HG02885 (cell line): ENCODE data around the gene GSTT4.
"Not testable (repeated sequence)": the region's sequence is repeated elsewhere in the genome, so short reads cannot be mapped to it uniquely, and the experiment has no call there.

Experiments used
- ATAC-seq: cut with Tn5 transposase; IDR thresholded peaks from one replicate; pipeline ENCODE4 v1.9.1; 2021; ENCODE audit warnings: mild to moderate bottlenecking; ENCODE audit not compliant: unreplicated experiment, poor library complexity

Gene GSTT4

DNA sequence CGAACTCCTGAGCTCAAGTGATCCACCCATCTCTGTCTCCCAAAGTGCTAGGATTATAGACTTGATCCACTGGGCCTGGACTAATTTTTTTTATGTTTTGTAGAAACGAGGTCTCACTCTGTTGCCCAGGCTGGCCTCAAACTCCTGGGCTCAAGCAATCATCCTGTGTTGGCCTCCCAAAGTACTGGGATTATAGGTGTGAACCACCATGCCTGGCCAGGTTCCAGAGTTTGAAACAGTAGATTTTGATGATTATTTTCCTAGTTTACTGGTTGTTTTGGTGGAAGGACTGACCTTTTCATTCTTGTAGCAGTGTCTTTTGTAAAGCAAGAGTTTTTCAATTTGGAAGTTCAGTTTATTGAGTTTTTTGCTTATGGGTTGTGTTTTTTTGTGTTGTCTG is 20.8 kb upstream of the GSTT4 start:
- no peak for ATAC-seq

DNA sequence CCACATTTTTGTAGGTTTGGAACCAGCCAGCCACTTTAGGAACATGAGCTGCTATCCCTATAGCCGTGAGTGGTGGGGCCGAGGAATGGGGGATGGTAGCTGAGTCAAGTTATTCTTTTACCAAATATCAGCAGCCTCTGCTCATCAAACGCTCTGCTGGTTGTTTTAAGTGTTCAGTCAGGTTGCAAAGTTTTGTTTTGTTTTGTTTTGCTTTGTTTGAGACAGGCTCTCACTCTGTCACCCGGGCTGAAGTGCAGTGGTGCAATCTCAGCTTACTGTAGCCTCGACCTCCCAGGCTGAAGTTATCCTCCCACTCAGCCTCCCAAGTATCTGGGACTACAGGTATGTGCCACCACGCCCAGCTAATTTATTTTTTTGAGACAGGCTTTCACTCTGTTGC is 20.2 kb upstream of the GSTT4 start:
- ATAC-seq: no peak

DNA sequence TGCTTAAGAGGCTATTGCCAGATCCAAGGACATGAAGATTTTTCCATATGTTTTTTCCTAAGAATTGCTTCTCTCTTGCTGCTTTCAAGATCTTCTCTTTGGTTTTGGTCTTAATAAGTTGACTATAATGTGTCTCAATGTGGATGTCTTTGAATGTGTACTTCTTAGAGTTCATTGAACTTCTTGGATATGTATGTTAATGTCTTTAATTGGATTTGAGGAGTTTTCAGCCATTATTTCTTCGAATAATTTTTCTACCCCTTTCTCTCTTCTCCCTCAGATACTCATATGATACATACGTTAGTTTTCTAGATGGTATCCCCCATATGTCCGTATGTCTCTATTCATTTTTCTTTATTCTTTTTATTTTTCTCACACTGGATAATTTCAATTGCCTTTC is 19.1 kb upstream of the GSTT4 start:
- ATAC-seq: no peak

GRCh38 chr22:24023204-24023789 is 18.0 kb upstream of the GSTT4 start:
- ATAC-seq: no peak

DNA sequence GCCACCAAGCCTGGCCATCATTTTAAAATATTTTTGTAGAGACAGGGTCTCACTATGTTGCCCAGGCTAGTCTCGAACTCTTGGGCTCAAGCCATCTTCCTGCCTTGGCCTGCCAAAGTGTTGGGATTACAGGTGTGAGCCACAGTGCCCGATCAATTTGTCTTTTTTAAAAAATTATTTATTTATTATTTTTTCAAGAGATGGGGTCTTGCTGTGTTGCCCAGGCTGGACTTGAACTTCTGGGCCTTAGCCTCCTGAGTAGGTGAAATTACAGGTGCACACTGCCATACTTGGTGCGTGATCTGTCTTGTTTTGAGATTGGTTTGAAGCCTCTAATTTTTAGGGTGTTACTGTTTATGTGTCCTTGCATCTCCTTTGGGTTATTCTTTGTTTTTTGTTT is 16.1 kb upstream of the GSTT4 start:
- ATAC-seq: no peak

GRCh38 chr22:24016156-24016555 is 10.9 kb upstream of the GSTT4 start:
- no peak for ATAC-seq

- no peak for ATAC-seq
These were observed 6.4 kb upstream of the GSTT4 start for GRCh38 chr22:24011735-24012068.

- ATAC-seq: no peak
These were observed 4.8 kb upstream of the GSTT4 start for GRCh38 chr22:24010018-24010391.

DNA sequence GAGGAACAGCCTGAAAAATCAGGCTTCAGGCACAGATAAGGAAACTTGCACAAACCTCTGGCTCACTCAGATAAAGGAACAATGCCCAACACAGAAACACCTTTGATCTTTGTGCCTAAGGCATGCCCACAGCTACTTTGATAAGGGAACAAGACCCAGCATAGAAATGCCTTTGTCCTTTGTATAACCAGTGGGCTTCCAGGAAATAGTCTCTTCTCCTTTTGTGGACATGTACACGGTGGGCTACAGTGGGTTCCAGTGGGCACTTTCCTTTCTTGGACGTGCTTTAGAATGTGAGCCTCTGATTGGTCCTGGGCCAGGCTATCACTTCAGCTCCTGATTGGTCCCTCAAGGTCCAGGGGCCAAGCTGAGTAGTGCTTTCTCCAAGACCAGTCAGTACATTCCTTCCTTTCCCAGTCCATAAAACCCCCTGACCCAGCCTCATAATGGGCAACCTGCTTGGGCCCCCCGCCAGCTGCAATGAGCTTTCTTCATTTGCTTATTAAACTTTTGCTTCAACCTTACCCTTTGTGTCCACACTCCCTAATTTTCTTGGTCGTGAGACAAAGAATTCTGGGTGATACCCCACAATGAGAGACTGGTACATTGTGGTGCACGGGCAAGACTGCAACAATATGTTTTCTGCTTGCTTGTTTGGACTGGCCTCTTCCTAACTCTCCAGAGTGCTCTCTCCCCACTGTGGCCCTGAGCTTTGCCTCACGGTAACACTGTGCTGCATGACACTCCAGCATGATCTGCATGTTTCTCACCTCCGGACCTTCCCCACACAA is 4.2 kb upstream of the GSTT4 start:
- no peak for ATAC-seq

DNA sequence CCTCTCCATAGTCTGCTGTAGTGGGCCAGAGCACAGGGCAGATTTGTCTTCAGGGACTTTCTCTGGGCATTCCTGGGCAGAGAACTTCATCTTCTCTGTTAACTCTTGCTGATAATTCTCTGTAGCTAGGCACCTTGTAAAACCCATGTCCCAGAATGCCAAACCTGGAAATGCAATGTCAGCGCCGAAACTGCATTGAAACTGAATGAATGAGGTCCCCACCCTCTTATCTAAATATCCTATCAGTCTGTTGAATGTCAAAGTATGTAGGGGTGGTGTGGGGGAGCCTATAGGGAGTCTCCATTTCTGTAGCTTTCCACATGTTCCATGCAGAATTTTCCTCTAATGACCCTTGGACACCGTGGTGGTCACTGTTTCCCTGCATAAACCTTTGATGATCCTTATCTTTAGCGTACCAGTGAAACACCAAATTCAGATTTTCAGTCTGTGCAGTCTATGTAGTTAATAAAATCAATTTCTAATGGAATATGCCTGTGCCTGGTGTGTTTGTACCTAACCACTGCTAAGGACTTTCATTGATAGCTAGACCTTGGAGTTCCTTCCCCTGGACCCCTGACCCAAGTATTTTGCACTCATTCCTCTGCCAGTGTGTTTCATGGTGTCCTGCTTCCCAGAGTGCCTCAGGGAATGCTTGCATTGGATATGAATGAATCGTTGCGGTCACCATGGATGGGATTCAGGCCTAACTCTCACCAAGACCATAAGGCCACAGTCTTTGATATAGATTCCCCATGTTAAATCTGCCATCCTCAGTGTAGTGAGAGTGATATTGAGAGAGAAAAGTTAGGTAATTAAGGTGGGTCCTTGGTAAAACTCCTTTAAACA is 3.4 kb upstream of the GSTT4 start:
- ATAC-seq: no peak

- no peak for ATAC-seq
These were observed 2.7 kb upstream of the GSTT4 start for GRCh38 chr22:24008022-24008283.

- no peak for ATAC-seq
These were observed 2.2 kb upstream of the GSTT4 start for GRCh38 chr22:24007253-24008021.

DNA sequence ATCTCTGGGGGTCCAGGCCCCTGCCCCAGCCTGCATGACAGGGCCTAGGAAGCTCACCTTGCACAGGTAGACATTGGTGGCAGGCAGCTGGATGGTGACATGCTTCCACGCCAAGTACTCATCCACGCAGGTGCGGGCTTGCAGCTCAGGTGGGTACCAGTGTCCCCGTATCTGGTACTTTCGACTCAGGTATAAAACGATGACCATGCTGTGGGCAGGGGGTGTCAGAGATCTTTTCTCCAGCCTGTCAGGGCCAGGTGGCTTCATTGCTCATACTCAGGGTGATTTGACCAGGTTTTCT is 1.6 kb upstream of the GSTT4 start:
- ATAC-seq: no peak

DNA sequence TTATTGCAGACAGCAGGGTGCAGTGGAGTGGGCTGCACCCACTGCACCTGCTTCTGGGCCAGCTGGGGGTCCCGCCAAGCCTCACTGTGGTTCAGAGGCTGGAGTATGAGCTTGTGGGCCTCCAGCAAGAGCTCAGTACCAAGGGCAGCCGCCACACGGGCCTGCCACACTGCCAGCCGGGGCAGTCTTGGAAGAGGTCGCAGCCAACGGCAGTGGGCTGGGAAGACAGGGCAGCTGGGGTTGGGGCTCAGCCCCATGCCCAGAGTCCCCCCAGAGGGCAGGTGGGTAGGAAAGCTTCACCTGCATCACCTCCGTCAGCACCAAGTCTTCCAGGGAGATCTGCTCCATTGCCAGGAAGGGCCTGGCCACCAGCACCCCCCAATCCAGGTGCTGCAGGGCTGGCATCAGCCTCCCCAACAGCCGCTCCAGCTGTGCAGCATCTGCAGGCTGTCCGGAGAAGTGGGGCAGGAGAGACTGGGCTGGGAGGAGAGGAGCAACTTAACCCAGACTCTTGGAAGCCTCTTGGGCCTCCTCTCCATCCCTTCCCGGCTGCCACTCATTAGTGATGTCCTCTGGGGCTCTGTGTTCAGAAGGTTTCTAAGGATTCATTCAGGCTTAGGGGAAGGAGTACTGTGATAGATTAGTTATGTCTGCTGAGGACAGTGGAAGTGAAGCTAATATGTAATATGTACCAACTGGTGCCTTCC is 1.1 kb upstream of the GSTT4 start:
- ATAC-seq: no peak

DNA sequence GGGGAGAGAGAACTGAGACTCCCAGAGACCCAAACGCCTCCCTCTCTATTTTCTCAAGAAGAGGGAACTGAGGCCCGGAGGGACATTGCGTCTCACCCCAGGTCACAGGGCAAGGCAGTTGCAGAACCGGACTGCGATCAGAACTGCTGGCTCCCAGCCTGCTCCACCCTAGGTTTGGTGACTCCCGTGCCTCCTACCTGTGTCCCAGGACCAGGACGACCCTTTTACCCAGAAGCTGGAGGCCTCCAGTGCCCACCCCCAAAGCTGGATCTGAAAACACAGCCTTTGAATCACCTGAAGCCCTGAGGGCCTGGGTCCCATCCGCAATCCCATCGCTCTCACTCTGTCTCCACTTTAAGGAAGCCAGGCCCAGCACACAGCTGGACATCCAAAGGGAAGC is 1.4 kb downstream of the GSTT4 start:
- no peak for ATAC-seq

DNA sequence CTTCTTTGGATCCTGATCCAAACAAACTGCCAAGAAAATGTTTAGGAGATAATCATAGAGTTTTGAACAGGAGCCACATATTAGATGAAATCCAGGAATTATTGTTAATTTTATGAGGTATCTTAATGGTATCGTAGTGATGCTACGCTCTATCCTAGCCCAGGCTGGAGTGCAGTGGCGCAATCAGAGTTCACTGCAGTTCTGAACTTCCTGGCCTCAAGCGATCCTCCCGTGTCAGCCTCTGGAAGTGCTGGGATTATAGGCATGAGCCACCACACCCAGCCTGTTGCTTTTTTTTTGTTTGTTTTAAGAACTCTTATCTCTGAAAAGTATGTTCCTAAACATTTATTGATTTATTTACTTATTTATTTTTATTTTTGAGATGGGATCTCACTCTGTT is 2.4 kb downstream of the GSTT4 start:
- ATAC-seq: no peak

DNA sequence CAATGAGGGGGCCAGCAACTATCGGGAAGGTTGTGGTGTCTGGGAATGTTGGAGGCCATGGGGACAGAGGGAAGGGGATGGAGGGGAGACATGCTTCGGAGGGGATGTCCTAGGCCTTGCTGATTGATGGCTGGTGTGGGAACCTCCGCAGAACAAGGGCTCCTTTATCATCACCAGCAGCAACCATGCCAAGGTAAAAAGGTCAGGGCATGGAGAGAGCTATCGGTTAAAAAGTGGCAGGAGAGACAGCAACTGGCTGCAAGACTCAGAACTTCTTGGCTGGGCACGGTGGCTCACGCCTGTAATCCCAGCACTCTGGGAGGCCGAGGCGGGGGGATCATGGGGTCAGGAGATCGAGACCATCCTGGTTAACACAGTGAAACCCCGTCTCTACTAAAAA is 3.0 kb downstream of the GSTT4 start:
- ATAC-seq: no peak

DNA sequence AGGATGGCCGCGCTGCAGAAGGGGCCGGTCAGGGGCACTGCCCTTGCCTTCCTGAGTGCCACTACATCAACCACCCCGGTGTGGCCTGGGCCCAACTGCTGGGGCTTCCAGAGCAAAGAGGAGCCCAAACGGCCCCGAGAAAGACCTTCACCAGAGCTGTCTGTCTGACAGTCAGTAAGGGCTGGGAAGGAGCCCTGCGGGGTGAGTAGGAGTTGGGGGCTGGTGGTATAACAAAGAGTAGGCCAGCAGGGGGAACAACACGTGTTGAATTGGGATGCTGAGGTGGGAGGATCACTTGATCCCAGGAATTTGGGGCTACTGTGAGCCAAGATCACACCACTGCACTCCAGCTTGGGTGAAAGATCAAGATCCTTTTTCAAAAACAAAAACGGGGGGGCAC is 3.9 kb downstream of the GSTT4 start:
- no peak for ATAC-seq

DNA sequence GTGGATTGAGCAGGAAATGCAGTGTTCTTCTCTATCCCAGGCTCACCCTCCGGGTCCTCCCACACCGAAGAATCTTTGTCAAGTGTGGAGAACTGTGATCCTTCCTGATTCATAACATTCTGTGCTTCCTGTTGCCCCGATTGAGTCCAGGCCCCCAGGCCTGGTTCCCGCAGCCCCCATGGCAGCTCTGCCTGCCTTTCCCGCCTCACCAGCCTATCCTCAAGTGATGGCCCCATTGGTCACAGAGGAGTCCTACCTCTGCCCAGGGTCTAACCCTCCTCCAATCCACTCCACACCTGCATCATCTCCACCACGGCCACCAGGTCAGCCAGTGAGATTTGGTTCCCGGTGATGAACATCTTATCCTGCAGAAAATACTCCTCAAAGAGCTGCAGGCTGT is 5.5 kb downstream of the GSTT4 start:
- not testable (repeated sequence) for ATAC-seq

DNA sequence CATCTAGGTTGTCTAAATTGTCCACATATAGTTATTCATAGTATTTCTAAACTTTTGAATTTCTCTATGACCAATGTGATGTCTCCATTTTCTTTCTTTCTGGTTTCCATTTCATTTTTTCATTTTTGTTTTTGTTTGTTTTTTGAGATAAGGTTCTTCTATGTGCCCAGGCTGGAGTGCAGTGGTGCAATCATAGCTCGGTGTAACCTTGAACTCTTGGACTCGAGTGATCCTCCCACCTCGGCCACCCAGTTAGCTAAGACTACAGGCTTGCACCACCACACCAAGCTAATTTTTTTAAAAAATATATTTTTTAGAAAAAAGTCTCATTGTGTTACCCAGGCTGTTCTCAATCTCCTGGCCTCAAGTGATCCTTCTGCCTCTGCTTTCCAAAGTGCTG is 8.2 kb downstream of the GSTT4 start:
- ATAC-seq: no peak
